T-helper 1 cell treated with Interleukin-12 subunit alpha and Interleukin-12 subunit beta and Interleukin-4 antibody, amounts not matched to agents 30 ng/mL and 1 ng/mL, for 36 hours (primary cell): ENCODE results near the gene OTUD6A. TPM values are rescaled to one million over a fixed set of nuclear protein-coding genes. Genes with fewer than 3 reads are reported as not detected.

ENCODE experiments used
- intact Hi-C: fragments of 100-400 bp; cut with micrococcal nuclease; formaldehyde crosslinking; loops from one replicate; pipeline ENCODE4 v1.15.1; 2024
- total RNA-seq: library from RNA; stranded (reverse); gene quantifications from 2 replicates; pipeline ENCODE4 v1.2.3, GENCODE V29; 2022

Gene OTUD6A
- not detected in 2 replicates for total RNA-seq

GRCh38 chrX:70062076-70062475 lies at the start of gene OTUD6A:
Gene OTUD6A, plus strand, starts transcription at chrX:70062457. Its CDS starts 68 bp downstream, at chrX:70062525.
- intact Hi-C loops, result no loop called here

- intact Hi-C loops, result no loop called here
Observed at GRCh38 chrX:70012756-70013155, 49.5 kb upstream of the OTUD6A start.

- intact Hi-C loops, result no loop called here
Observed at GRCh38 chrX:70013466-70014381, 48.5 kb upstream of the OTUD6A start.

- intact Hi-C loops, result no loop called here
Observed at GRCh38 chrX:70016513-70016912, 45.7 kb upstream of the OTUD6A start.

GRCh38 chrX:70022616-70023015 lies 39.6 kb upstream of the OTUD6A start:
- intact Hi-C loops, result no loop called here

- intact Hi-C loops, result no loop called here
Observed at GRCh38 chrX:70025464-70025863, 36.8 kb upstream of the OTUD6A start.

GRCh38 chrX:70026112-70026850 lies 36.0 kb upstream of the OTUD6A start:
- intact Hi-C loops, result no loop called here

- intact Hi-C loops, result no loop called here
Observed at GRCh38 chrX:70026851-70027200, 35.4 kb upstream of the OTUD6A start.

GRCh38 chrX:70029863-70030262 lies 32.4 kb upstream of the OTUD6A start:
- intact Hi-C loops, result loop anchor here (1.0 to 10.0 kb wide), 7 partner anchors 67 to 635 kb away; partner anchors contain the start of gene IGBP1

GRCh38 chrX:70030301-70030767 lies 31.9 kb upstream of the OTUD6A start:
- intact Hi-C loops, result loop anchor here (1.0 to 10.0 kb wide), 7 partner anchors 66 to 634 kb away; partner anchors contain the start of gene IGBP1

GRCh38 chrX:70032792-70033191 lies 29.5 kb upstream of the OTUD6A start:
- intact Hi-C loops, result loop anchor here (10.0 kb wide), 2 partner anchors 608 to 632 kb away; no protein-coding TSS in a partner anchor

GRCh38 chrX:70033348-70034051 lies 28.8 kb upstream of the OTUD6A start:
- intact Hi-C loops, result loop anchor here (10.0 kb wide), 2 partner anchors 609 to 631 kb away; no protein-coding TSS in a partner anchor

- intact Hi-C loops, result loop anchor here (10.0 kb wide), 2 partner anchors 610 to 630 kb away; no protein-coding TSS in a partner anchor
Observed at GRCh38 chrX:70034646-70035045, 27.6 kb upstream of the OTUD6A start.

- intact Hi-C loops, result loop anchor here (10.0 kb wide), 2 partner anchors 614 to 626 kb away; no protein-coding TSS in a partner anchor
Observed at GRCh38 chrX:70038515-70038914, 23.7 kb upstream of the OTUD6A start.

- intact Hi-C loops, result loop anchor here (10.0 kb wide), 2 partner anchors 614 to 626 kb away; no protein-coding TSS in a partner anchor
Observed at GRCh38 chrX:70038951-70039350, 23.3 kb upstream of the OTUD6A start.

- intact Hi-C loops, result loop anchor here (10.0 kb wide), 2 partner anchors 615 to 625 kb away; no protein-coding TSS in a partner anchor
Observed at GRCh38 chrX:70039758-70040157, 22.5 kb upstream of the OTUD6A start.

- intact Hi-C loops, result no loop called here
Observed at GRCh38 chrX:70041993-70042392, 20.3 kb upstream of the OTUD6A start.

- intact Hi-C loops, result no loop called here
Observed at GRCh38 chrX:70042399-70043371, 19.6 kb upstream of the OTUD6A start.

- intact Hi-C loops, result no loop called here
Observed at GRCh38 chrX:70043685-70044084, 18.6 kb upstream of the OTUD6A start.
